Sigmoid colon (tissue), 4 donors: Measurements from ENCODE around the gene GLCCI1.

Source experiments
- POLR2A ChIP-seq, 2 donors: fragments of 450-650 bp; IDR thresholded peaks; one replicate each; pipeline ENCODE4 v1.6.1; 2016; ENCODE audit warnings: antibody characterized with exemption in 2 of 2, mild to moderate bottlenecking in 2 of 2, moderate library complexity in 2 of 2
- POLR2AphosphoS5 ChIP-seq, 4 donors: sonication (generic); formaldehyde crosslinking; IDR thresholded peaks; one replicate each; pipeline ENCODE4 v1.6.1; 2017; ENCODE audit warnings: antibody characterized with exemption in 4 of 4
- TF ChIP-seq, protein P1 (sequence below), 4 experiments: fragments of 450-650 bp in 3 of 4; fragments of 200-600 bp in 1 of 4; IDR thresholded peaks; one replicate each; pipeline ENCODE4 v1.5.1; 2016 to 2019; ENCODE audit warnings: antibody characterized with exemption in 4 of 4, mild to moderate bottlenecking in 3 of 4, moderate library complexity in 2 of 4

DNA sequence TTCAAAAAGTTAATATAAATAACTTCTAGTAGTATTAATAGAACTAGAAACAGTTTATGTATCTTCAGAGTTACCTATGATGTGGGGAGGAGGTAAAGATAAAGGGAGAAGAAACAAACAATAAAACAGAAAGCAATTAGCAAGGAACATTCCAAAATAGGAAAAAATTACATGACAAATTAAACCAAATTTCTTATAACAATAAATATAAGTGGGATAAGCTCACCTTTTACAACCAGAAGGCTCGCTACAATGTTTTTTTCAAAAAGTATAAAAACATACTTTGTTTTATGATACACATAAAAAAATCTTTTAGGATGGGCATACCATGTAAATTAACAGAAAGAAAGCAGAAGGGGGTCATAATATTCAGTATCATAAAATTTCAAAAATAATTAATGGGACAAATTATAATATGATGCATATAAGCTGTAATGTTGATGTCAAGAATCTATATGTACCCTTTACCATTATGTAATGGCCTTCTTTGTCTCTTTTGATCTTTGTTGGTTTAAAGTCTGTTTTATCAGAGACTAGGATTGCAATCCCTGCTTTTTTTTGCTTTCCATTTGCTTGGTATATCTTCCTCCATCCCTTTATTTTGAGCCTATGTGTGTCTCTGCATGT is 31.8 kb downstream of the GLCCI1 start:
- TF ChIP-seq POLR2AphosphoS5 (IDR thresholded peaks at IDR 0.05): no peak
- TF ChIP-seq, protein P1, sequence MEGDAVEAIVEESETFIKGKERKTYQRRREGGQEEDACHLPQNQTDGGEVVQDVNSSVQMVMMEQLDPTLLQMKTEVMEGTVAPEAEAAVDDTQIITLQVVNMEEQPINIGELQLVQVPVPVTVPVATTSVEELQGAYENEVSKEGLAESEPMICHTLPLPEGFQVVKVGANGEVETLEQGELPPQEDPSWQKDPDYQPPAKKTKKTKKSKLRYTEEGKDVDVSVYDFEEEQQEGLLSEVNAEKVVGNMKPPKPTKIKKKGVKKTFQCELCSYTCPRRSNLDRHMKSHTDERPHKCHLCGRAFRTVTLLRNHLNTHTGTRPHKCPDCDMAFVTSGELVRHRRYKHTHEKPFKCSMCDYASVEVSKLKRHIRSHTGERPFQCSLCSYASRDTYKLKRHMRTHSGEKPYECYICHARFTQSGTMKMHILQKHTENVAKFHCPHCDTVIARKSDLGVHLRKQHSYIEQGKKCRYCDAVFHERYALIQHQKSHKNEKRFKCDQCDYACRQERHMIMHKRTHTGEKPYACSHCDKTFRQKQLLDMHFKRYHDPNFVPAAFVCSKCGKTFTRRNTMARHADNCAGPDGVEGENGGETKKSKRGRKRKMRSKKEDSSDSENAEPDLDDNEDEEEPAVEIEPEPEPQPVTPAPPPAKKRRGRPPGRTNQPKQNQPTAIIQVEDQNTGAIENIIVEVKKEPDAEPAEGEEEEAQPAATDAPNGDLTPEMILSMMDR (IDR thresholded peaks at IDR 0.05): no peak
- no peak for TF ChIP-seq POLR2A (IDR thresholded peaks at IDR 0.05)
